GM12878 (cell line): ENCODE data around the gene TUBB4B. TPM values are rescaled to one million over a fixed set of nuclear protein-coding genes. Genes with fewer than 3 reads are reported as not detected.

Experiments used
- ATAC-seq: fragments of 200-7000 bp; cut with Tn5 transposase; 3 replicates; pipeline ENCODE4 v1.9.1; 2020; ENCODE audit warnings: mild to moderate bottlenecking, moderate library complexity
- BruUV-seq: library from RNA; stranded (reverse); fragments of 400-500 nt; replicated peaks from 2 replicates; lab custom pipeline; 2021; lab: Mats Ljungman, UMichigan
- CTCF ChIA-PET: fragments of 300-600 bp; sonication (Branson Sonifier 250); formaldehyde crosslinking; extraction: SDS; loops from one replicate; lab custom pipeline; 2021; ENCODE audit warnings: inconsistent platforms; lab: Yijun Ruan, JAX
- POLR2A ChIA-PET: fragments of 350-600 bp; formaldehyde crosslinking; extraction: SDS; loops from one replicate; lab custom pipeline; 2021; ENCODE audit warnings: inconsistent platforms; lab: Charles Lee
- RAD21 ChIA-PET: fragments of 300-600 bp; sonication (Branson Sonifier 250); formaldehyde crosslinking; loops from one replicate; lab custom pipeline; 2023; ENCODE audit warnings: antibody characterized with exemption; ENCODE audit not compliant: unreplicated experiment; lab: Charles Lee
- SMC1A ChIA-PET: fragments of 300-600 bp; sonication (Branson Sonifier 250); formaldehyde crosslinking; loops from one replicate; lab custom pipeline; 2023; ENCODE audit not compliant: unreplicated experiment, uncharacterized antibody; lab: Charles Lee
- DNase-seq: peaks from one replicate; pipeline ENCODE4 v3.0.0-alpha.2; 2011; ENCODE audit warnings: low read depth, low spot score
- FAIRE-seq: peaks from 3 replicates; lab custom pipeline; 2011; peaks lifted over from hg19 to GRCh38; lab: Jason Lieb, UNC
- H2AFZ ChIP-seq: 2 replicates; pipeline ENCODE4 v1.6.0; 2011; ENCODE audit warnings: low read depth, low read length, control low read depth; ENCODE audit not compliant: control insufficient read depth
- H3K27ac ChIP-seq: 2 replicates; pipeline ENCODE4 v1.5.1; 2011; ENCODE audit warnings: control low read depth; ENCODE audit not compliant: control insufficient read depth, insufficient read depth
- H3K27me3 ChIP-seq, 2 experiments: replicated peaks in 1 of 2; 2 replicates each; pipeline versions ENCODE4 v1.6.0 to v1.6.1; 2011; ENCODE audit warnings: low read length in 1 of 2; ENCODE audit not compliant: control insufficient read depth in 2 of 2, insufficient read depth in 2 of 2
- H3K36me3 ChIP-seq, 2 experiments: 2 replicates each; pipeline ENCODE4 v1.5.1; 2011; ENCODE audit warnings: low read length in 1 of 2; ENCODE audit not compliant: control insufficient read depth in 2 of 2, insufficient read depth in 2 of 2
- H3K4me1 ChIP-seq: 2 replicates; pipeline ENCODE4 v1.6.1; 2011; ENCODE audit warnings: mild to moderate bottlenecking, low read length, moderate library complexity, mixed read lengths; ENCODE audit not compliant: control insufficient read depth, insufficient read depth
- H3K4me2 ChIP-seq: 2 replicates; pipeline ENCODE4 v1.6.0; 2011; ENCODE audit warnings: control low read depth; ENCODE audit not compliant: control insufficient read depth, insufficient read depth
- H3K4me3 ChIP-seq: fragments of 200-600 bp; sonication (generic); 2 replicates; pipeline ENCODE4 v1.5.1; 2016
- H3K79me2 ChIP-seq: 2 replicates; pipeline ENCODE4 v1.6.0; 2011; ENCODE audit warnings: low read length; ENCODE audit not compliant: control insufficient read depth, insufficient read depth
- H3K9ac ChIP-seq: 2 replicates; pipeline ENCODE4 v1.8.0; 2011; ENCODE audit warnings: low read length, control low read depth, mixed read lengths; ENCODE audit not compliant: control insufficient read depth, insufficient read depth
- H3K9me3 ChIP-seq: replicated peaks from 3 replicates; pipeline ENCODE4 v1.5.1; 2011; ENCODE audit warnings: mild to moderate bottlenecking, low read length; ENCODE audit not compliant: control insufficient read depth, insufficient read depth
- H4K20me1 ChIP-seq: 2 replicates; pipeline ENCODE4 v1.6.0; 2011; ENCODE audit not compliant: control insufficient read depth, insufficient read depth
- CEBPB ChIP-seq, 2 experiments: fragments of 150-350 bp in 1 of 2; IDR thresholded peaks; 2 replicates each; pipeline ENCODE4 v1.6.1; 2012 to 2014; ENCODE audit warnings: low read depth in 2 of 2, low read length in 2 of 2, borderline replicate concordance in 1 of 2, inconsistent platforms in 1 of 2
- CREM ChIP-seq: IDR thresholded peaks from 2 replicates; pipeline ENCODE4 v1.6.1; 2014; ENCODE audit warnings: antibody characterized with exemption, low read depth
- GATAD2B ChIP-seq: fragments of 450-650 bp; conservative IDR thresholded peaks from 2 replicates; pipeline ENCODE4 v1.6.1; 2017; ENCODE audit warnings: low read depth, mild to moderate bottlenecking, moderate library complexity
- MXI1 ChIP-seq: fragments of 150-350 bp; IDR thresholded peaks from 2 replicates; pipeline ENCODE4 v1.6.1; 2011; ENCODE audit warnings: low read depth, mild to moderate bottlenecking, inconsistent platforms, low read length, improper control_type of control experiment
- NKRF ChIP-seq: fragments of 450-650 bp; conservative IDR thresholded peaks from 2 replicates; pipeline ENCODE4 v1.6.1; 2017; ENCODE audit warnings: mild to moderate bottlenecking, moderate library complexity
- NRF1 ChIP-seq: conservative IDR thresholded peaks from 2 replicates; pipeline ENCODE4 v1.6.1; 2011; ENCODE audit warnings: mild to moderate bottlenecking, low read depth, low read length, improper control_type of control experiment
- POLR2AphosphoS5 ChIP-seq: IDR thresholded peaks from 2 replicates; pipeline ENCODE4 v1.6.1; 2011; ENCODE audit warnings: mild to moderate bottlenecking, low read length, inconsistent platforms
- RFX5 ChIP-seq: IDR thresholded peaks from 2 replicates; pipeline ENCODE4 v1.6.1; 2011; ENCODE audit warnings: low read depth, low read length, improper control_type of control experiment
- SUPT20H ChIP-seq: IDR thresholded peaks from 2 replicates; pipeline ENCODE4 v1.6.1; 2011; ENCODE audit warnings: low read depth, mild to moderate bottlenecking, low read length, moderate library complexity, borderline replicate concordance; ENCODE audit not compliant: control insufficient read depth
- ZNF217 ChIP-seq: fragments of 450-650 bp; IDR thresholded peaks from 2 replicates; pipeline ENCODE4 v1.6.1; 2017; ENCODE audit warnings: antibody characterized with exemption, mild to moderate bottlenecking
- ZNF274 ChIP-seq: IDR thresholded peaks from one replicate; pipeline ENCODE4 v1.8.0; 2011; ENCODE audit not compliant: insufficient read length, insufficient read depth
- ZNF592 ChIP-seq: fragments of 450-650 bp; IDR thresholded peaks from 2 replicates; pipeline ENCODE4 v1.6.1; 2017; ENCODE audit warnings: mild to moderate bottlenecking, moderate library complexity
- WGBS: methylation state at CpG from one replicate; pipeline ENCODE4 v1.1.6; 2016; ENCODE audit warnings: low lambda C conversion rate; ENCODE audit not compliant: insufficient replicate concordance, insufficient coverage; ENCODE audit errors: missing lambda C conversion rate; 5-methylcytosine and 5-hydroxymethylcytosine counted together
- in situ Hi-C: fragments of 300-500 bp; cut with MboI; formaldehyde crosslinking; loops from 9 replicates; pipeline ENCODE4 v1.14.3; 2018; ENCODE audit warnings: mixed read lengths
- intact Hi-C: fragments of 100-400 bp; cut with micrococcal nuclease; formaldehyde crosslinking; loops from one replicate; pipeline ENCODE4 v1.14.2; 2022; ENCODE audit not compliant: unreplicated experiment
- polyA plus RNA-seq, 11 experiments: library from polyadenylated mRNA; depleted of rRNA in 4 of 11; unstranded in 6 of 11; stranded (reverse) in 5 of 11; fragments of >200 nt; fragmentation: Nextera tagmentation in 4 of 11; fragmentation: Illumina TruSeq in 1 of 11; extraction: Ambion mirVana in 4 of 11; extraction: Trizol in 1 of 11; gene quantifications; 1 replicate in 1 of 11; 2 replicates in 10 of 11; pipeline versions ENCODE4 v1.2.1 to v1.2.3, GENCODE V29; 2011 to 2016; ENCODE audit warnings: inconsistent platforms in 2 of 11, missing spikeins in 2 of 11, low read depth in 1 of 11
- total RNA-seq, 4 experiments: library from RNA; depleted of rRNA in 3 of 4; stranded (reverse); fragments of >200 nt in 3 of 4; fragmentation: Illumina TruSeq in 1 of 4; extraction: Trizol in 1 of 4; gene quantifications; 2 replicates each; pipeline versions ENCODE4 v1.2.1 to v1.2.3, GENCODE V29; 2013 to 2021

Gene TUBB4B
- total and polyA plus RNA-seq, 10 of the 15 experiments (the other 5 are each of a cell fraction or from before 2014, with no cell fraction given), result 23.0 to 532 (median 254) TPM

- TF ChIP-seq CREM, result no peak
Measured at GRCh38 chr9:137266162-137266527, 25.1 kb downstream of the TUBB4B start (continued).

- ATAC-seq (no peak), FAIRE-seq (no peak)
- no peak overlapping the region for H3K4me3 ChIP-seq
- TF ChIP-seq RFX5, result no peak
- no peak for TF ChIP-seq ZNF274
- TF ChIP-seq NRF1, result no peak
- no peak for TF ChIP-seq ZNF217
- no peak for TF ChIP-seq CEBPB (IDR thresholded peaks at IDR 0.05; ENCODE audit: borderline replicate concordance in 1 of 2, low read depth in 2 of 2, low read length in 2 of 2)
- no peak for TF ChIP-seq NKRF
- TF ChIP-seq POLR2AphosphoS5, result no peak
- TF ChIP-seq ZNF592, result no peak
- no peak for TF ChIP-seq MXI1
- TF ChIP-seq GATAD2B, result no peak
- TF ChIP-seq SUPT20H, result no peak
Measured at GRCh38 chr9:137266585-137267453, 25.7 kb downstream of the TUBB4B start.

More at GRCh38 chr9:137266585-137267453, 25.7 kb downstream of the TUBB4B start:
- Histone ChIP-seq H2AFZ (no peak overlapping the region), H3K4me1 (peaks cover 17% of the 10 kb centered on the region), H3K36me3 (peaks cover 6 to 16% of the 10 kb centered on the region in 2 experiments; a peak in 3 of 4 replicates), H3K79me2 (0 out of 2 replicates have a peak, but pooled peaks cover 2% of the 10 kb centered on the region), H3K27me3 (no peaks in the 10 kb centered on the region), H3K27ac (no peak overlapping the region), H4K20me1 (no peaks in the 10 kb centered on the region), H3K9me3 (no peaks in the 10 kb centered on the region), H3K9ac (no peak overlapping the region), H3K4me2 (peak overlapping the region; percentile 3; the same call in 1 of the 2 replicates)
- ChIA-PET RAD21 (interaction anchor here (1.2 to 1.9 kb wide), 2 partner anchors 11 to 30 kb away, joined by 4 to 5 read pairs; partner anchors contain the start of gene TOR4A), POLR2A (interaction anchor here (0.6 to 2.4 kb wide), 8 partner anchors 11 to 548 kb away, joined by 3 to 13 read pairs (median 4); partner anchors contain the start of genes NELFB, NRARP, TOR4A and TUBB4B), CTCF (interaction anchor here (2.6 kb wide), 1 partner anchor 30 kb away, joined by 11 read pairs; no protein-coding TSS in a partner anchor), SMC1A (no interaction called here)
- no peak for DNase-seq
- no TSS peak for BruUV-seq
- in situ Hi-C loops, result no loop called here
- intact Hi-C loops, result no loop called here
- 91% methylated on average over 21 of the region's 34 CpGs for WGBS
